Measurements from ENCODE around the gene SNTG2.

Gene SNTG2

DNA sequence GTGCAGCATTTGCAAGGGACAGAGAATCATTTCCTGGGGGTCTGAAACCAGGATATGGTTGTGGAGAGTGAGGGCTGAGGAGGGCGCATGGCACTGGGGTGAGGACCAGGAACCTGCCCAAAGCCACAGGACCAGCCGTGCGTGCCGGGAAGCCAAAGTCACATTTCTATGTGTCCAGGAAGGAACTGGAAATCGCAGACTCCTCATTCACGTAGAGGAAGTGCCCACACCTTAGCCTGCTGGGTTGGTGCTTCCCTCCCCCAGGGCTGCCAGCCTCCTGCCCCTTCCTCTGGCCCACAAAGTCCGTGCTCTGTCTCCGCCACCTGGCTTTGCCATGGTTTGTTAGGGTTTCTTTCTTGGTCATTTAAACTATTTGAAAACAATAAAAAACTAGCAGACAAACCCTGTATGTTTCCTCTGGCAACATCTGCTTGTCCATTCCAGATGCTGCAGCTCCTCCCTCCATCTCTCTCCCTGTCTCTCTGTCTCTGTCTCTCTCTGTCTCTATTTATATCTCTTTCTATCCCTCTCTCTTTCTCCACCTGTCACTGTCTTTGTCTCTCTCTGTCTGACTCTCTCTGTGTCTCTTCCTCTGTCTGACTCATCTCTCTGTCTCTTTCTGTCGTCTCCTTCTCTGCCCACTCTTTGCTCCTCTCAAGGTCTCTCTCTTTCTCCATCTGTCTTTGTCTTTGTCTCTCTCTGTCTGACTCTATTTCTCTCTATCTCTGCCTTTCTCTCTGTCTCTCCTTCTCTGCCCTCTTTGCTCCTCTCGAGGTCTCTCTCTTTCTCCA, 299.4 kb downstream of the SNTG2 start:
- no peak for DNase-seq

DNA sequence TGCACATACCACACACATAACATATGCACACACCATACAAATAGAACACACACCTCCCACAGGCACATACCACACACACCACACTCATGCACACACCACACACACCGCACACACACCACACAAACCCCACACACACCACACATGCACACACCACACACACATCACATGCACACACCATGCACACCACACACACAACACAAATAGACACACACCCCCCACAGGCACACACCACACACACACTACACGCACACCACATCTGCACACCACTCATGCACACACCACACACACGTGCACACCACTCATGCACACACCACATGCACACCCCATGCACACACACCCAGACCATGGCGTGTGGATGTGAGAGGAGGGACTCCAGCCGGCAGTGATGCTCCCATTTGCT, 300.9 kb downstream of the SNTG2 start:
- DNase-seq: no peak

DNA sequence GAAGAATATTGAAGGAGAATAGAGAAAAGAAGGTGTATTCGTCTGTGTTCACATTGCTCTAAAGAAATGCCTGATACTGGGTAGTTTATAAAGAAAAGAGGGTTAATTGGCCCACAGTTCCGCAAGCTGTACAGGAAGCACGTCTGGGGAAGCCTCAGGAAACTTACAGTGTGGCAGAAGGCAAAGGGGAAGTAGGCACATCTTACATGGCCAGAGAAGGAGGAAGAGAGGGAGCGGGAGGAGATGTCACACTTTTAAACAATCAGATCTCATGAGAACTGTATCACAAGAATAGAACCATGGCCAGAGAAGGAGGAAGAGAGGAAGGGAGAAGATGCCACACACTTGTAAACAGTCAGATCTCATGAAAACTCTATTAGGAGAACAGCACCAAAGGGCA, 303.0 kb downstream of the SNTG2 start:
- no peak for DNase-seq

DNA sequence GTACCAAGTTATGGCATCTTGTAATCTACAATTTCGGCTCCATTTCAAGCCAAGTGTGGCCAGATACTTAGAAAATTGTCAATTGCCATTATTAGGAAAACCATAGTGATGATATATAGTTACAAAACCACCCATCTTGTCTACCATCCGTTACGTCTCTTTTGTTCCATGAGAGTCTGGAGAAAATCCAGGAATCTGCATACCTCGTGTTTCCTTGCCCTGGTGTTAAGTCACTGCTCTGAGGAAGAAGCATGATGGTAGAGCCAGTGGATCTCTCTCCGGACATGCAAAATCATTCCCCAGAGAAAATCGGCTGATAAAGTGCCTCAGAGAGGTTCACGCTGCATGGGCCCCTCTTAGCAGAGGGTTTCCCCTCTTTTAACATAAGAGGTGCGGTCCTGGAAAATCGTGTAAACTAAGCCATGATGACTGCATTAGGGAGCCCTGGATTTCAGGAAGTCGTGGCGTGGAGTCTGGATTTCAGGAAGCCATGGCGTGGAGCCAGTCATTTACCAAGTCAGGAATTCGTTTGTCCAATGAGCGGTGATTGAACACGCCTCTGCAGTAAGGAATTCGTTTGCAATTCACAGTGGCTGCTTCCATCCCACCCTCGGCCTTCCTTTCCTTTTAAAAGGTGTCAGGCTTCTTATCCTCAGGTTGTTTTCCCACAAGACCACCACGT, 304.2 kb downstream of the SNTG2 start:
- no peak for DNase-seq

DNA sequence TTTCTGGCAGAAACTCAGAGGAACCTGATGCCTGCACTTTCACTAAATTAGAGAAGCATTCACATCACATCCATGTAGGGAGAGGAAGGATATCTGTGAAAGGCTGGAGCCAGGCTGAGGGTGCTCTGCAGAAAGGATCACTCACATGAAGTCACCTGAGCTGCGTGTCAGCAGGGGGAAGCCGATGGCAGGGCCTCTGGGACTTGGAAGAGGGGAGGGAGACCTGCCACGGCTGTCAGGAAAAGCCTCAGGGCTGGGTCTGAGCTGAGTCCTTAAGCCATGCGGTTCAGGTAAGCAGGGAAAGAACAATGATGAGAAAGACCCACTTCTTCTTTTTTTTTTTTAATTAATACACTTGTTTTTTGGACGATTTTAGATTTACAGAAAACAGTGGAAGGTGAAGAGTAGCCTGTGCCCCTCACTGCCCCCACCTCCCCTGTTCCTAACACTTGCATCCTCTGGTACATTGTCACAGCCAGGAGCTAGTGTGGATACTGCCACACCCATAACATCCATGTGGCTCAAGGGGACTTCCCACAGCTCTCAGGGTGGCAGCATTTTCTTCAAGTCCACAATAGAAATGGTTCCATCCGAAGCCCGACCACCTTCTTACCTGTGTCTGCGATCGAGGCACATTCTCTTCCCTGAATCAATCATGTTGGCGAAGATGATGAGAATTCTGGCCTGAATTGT, 306.1 kb downstream of the SNTG2 start:
- no peak for DNase-seq

DNA sequence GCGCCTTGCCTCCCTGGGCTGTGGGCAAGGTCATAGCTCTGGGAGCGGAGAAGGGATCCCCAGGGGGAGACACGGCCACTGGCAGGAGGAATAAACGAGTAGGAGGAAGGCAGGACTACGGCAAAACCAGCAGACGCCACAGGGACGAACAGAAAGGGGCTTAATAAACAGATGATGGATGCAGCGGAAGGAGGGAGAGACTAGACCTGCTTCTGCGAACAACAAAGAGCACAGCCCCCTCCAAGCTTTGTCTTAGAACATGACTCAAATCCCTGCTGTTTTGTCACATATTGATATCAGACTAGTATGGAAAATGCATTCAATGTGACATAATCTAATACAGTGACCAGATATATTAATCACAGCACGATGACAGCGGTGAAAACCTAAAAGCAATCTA, 306.7 kb downstream of the SNTG2 start:
- DNase-seq: no peak

DNA sequence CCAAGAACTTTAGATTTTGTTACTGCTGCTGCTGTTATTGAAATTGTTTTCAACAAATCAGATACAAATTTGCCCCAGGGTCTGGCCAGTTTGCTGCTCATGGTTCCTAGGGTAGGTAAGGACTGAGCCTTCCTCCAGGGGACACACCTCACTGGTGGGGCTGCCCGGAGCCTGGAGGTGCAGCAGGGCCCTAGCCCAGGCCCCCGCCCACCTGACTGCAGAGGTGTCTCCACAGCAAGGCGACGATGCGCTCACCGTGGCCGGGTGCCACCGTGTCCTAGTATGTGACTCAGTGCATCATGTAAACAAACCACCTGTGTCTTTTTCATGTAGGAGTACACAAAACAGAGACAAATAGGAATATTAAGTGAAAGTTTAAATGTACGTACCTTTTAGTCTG, 309.1 kb downstream of the SNTG2 start:
- DNase-seq: no peak

DNA sequence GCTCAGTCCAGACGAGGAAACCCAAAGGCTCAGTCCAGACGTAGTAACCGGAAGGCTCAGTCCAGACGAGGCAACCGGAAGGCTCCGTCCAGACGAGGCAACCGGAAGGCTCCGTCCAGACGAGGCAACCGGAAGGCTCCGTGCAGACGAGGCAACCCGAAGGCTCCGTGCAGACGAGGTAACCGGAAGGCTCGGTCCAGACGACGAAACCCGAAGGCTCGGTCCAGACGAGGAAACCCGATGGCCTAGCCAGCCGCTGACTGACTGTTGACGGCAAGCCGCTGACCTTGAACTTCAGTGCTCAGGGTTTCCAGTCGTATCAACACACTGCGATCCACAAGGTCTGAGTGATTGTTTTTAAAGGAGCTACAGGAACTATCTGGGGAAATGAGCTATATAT, 312.0 kb downstream of the SNTG2 start:
- no peak for DNase-seq

DNA sequence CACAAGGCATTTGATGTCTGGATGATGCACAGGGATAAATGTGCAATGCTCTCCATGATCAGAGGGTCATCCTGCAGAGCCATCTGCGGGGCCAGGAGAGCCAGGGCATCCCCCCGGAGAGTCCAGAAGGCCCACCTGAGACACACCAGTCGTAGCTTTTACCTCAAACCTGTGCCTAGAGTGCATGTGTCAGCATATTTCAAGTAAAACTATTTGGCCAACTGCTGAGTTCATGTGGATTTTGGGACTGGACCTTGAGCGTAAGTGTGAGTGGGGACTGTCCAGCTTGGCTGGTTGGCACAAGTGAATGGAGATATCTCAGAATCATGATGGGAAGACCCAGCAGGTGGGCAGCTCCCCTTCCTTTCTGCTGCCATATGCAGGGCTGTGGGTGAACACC, 314.8 kb downstream of the SNTG2 start:
- no peak for DNase-seq

DNA sequence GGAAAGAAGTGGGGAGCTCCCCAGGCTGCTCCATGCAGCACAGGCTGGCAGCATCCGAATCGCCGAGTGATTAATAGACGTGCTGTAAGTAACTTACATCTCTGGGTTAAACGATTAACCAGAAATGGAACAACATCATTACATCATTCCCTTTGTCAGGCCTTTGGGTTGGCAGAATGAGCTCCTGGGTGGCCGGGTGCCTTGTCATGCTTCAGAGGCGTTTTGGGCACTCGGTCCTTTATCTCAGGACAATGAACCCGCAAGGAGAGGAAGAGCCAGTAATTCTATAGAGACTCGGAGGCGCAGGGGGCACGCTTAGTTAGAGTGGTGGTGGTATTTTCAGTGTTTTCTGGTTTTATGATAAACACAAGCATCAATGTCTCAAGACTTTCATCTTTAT, 315.7 kb downstream of the SNTG2 start:
- no peak for DNase-seq

DNA sequence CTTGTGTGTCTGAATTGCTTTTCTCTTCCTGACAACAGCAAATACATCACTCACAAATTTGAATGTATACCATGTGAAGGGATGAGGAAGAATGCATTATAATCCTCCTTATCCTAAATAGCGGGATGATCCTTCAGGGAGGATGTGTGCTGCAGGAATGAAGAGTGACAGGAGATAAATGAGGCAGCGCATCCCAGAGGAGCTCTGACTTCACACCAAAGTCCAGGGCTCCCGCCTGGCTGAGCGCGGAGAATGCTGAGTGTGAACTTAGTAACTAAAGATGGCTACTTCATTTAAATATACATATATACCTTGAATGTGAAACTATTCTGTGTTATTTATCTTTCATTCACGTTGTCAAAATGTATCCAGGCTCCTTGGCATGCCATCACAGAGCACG, 317.4 kb downstream of the SNTG2 start:
- DNase-seq: no peak

DNA sequence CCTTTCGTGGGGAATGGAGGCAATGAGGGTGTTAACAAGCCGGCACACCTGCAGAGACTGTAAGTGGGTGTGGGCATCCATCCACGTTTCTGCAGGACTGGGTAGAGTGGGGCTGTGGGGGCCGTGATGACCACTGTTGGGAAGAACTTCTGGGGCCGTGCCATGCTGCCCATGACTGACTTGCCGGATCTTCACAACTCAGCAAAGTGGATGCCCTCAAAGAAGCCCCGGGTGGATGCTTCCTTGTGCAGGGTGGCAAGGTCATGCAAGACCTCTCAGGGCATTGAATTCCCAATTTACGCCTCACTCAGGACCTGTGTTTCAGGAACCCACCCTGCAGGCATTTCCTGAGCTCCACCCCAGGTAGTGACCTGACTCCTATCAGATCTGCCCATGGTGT, 319.2 kb downstream of the SNTG2 start:
- DNase-seq: no peak

DNA sequence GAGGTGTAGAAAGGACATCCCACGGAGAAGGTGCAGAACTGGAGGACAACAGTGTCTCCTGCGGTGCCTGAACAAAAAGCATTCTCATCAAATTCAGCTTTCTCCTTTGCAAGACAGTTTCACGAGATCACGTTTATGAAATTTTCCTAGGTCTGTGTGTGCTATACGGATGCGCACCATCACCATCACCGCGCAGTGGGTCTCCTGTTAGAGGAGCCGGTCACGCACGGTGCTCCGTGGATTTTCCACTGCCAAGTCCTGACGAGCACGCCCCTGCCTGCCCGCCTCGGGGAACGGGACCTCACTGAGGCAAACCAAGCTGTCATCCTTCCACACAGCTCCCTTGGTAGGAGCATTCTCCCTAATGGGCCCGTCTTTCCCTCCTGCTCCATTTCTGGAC, 322.2 kb downstream of the SNTG2 start:
- DNase-seq: no peak

DNA sequence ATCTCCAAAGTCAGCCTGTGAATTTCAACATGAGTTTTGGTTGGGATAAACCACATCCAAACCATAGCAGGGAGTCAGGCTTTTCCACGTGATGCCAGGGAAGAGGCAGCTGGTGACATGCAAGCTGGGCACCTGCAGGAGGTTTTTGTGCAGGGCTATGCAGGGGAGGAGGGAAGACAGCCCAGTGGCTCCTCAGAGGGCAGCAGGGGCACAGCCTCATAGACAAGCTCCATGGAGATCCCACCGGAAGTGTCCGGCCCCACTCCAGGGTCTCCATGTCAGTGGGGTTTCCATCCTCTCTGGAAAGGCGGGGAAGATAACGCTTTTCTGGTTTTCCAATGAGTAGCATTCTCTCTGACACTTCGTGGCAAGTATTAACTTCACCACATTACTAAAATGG, 327.0 kb downstream of the SNTG2 start:
- no peak for DNase-seq

DNA sequence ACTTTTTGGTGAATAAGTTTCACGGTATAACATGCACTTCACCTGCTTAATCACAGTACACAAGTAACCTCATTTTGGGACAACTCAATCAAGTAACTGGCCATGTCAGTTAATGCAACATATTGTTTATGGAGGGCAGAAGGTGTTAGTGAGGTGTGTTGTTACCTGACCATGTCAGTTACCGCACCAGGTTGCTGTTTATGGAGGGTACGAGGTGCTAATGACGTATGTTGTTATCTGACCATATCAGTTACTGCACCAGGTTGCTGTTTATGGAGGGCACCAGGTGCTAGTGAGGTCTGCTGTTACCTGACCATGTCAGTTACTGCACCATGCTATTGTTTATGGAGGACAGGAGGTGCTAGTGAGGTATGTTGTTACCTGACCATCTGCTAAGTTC, 327.5 kb downstream of the SNTG2 start:
- DNase-seq: no peak

DNA sequence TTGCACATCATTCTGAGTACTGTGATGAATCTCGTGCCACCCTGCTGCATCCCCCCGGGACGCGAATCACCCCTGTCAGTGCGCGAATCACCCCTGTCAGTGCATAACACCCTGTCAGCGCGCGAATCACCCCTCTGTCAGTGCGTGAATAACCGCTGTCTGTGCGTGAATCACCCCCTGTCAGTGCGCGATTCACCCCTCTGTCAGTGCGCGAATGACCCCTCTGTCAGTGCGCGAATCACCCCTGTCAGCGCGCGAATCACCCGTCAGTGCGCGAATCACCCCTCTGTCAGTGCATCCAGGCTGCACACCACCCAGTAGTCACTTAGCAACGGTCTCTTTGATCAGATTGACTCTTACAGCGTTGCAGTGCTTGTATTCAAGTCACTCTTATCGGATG, 328.2 kb downstream of the SNTG2 start:
- no peak for DNase-seq

DNA sequence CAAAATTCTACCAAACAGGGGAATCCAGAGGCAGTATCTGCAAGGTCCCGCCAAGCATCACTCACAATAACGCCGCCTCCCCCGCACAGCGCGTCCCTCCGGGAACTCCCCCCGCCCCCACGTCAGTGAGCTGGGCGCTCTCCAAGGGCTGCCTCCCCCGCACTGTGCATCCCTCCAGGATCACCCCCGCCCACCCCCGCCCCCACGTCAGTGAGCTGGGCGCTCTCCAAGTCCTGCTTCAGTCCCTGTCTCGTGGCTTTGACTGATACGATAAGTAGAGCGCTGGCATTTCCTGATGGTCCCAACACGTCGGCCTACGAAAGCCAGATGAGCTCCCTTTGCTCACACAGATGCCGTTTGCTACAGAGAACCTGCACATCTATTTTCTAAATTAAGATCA, 331.9 kb downstream of the SNTG2 start:
- DNase-seq: no peak

DNA sequence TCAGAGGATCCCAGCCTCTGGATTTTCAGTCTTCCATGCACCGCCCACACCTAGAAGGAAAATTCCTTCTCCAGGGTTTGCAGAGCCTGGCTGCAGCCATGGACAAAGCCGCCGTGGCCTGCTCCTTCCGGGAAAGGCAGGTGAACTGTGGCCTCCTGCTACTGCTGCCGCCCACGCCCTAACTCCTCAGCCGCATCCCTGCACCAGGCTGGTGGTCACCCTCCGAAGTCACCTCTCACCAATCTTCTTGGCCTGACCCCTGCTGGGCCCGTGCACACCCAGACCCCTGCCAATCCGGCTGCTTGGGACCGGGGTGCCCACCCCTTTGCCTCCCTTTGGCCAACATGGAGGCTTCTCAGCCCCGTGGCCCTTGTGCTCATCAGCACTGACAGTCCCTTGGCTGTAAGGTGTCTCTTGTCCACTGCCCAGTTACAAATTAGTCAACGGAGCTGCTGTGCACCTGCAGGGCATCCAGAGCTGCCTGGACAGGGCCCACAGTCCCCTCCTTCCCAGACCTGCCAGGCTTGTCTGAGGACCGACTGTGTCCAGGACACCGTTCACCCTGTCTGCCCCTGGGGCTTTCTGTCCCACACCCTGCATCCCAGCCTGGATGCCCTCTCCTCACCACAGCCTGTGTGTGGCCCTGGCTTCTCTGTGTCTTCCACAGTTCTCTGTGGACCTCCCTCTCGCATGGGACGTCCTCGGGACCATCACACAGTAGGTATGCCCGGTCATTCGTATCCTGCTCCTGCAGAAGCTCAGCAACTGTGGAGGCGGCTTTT, 332.6 kb downstream of the SNTG2 start:
- DNase-seq: no peak

DNA sequence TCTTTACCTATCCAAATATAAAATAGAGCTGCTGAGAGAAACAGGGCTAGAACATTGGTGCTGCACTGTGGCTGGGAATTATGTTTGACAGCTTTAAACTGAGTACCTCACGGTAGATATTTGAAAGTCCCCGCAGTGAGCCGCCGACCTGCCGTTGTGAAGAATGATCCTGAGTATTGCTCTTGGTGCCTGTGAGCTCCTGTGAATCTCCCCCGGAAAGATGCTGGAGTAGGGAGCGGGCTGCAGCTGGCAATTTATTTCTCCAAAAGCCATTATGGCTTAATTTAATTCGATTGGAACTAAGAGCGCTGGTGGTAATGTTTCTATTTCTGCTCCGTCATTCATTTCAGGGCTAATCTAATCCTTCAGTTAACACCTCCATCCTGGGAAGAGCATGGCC, 333.2 kb downstream of the SNTG2 start:
- no peak for DNase-seq

DNA sequence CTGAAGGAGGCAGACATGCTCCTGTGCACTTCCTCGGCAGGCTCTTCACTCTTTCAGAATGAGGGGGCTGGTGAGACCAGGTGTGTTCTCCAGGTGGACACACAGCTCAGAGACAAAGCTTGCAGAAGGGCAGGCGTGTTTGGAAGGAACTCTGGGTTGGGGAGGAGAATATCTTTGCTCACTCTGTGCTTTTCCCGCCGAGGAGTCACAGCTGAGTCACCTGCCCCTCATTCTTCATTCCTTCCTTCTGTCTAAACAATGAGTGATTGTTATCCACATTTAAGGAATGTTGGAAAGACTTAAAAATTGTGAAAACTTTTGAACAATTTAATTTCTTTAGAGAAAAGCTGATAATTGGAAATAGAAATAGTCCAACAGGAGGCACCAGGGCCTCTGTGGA, 336.3 kb downstream of the SNTG2 start:
- no peak for DNase-seq

DNA sequence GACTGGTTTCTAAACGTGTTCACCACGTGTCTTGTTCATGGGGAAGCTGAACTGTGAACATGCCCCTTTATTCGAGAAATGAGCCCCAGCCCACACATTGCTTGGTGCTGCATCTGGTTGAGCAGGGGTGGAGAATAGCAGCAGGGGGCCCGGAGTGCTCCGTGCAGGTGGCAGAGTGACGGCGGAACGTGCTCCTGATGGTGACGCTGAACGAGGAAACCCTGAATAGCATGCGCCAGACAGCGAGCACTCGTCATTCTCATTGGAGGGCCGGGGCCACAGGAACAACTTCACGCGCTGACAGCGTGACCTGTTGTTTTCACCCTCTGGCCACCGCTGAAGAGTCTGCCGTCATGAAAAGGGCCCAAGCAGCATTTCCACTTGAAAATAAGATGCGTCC, 336.8 kb downstream of the SNTG2 start:
- DNase-seq: no peak

DNA sequence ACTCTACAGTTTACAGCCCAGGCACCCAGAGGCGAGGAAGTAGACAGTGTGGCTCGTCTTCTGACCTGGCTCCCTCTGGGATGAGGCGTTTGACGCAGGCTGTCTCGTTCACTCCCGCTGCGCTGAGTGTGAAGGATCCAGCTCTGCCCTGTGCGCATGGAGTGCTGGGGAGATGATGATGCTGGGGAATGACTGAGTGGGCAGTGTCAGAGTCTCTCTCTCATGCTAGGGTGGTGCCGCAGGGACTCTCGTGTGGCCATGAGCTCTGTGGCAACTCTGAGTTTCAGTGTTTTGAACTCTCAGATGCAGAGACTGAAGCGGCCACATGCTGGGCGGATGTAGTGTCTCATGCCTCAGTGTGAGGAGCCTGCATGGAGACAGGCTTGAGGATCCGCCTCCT, 344.3 kb downstream of the SNTG2 start:
- no peak for DNase-seq

DNA sequence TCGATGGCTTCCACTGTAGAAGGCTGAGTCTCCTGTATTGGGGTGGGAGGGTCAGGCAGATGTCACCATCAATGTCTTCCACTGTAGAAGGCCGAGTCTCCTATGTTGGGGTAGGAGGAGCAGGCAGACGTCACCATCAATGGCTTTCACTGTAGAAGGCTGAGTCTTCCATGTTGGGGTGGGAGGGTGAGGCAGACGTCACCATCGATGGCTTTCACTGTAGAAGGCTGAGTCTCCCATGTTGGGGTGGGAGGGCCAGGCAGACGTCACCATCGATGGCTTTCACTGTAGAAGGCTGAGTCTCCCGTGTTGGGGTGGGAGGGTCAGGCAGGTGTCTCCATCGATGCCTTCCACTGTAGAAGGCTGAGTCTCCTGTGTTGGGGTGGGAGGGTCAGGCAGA, 345.1 kb downstream of the SNTG2 start:
- DNase-seq: no peak
